Measurements from ENCODE around the gene MYO5A.

DNA sequence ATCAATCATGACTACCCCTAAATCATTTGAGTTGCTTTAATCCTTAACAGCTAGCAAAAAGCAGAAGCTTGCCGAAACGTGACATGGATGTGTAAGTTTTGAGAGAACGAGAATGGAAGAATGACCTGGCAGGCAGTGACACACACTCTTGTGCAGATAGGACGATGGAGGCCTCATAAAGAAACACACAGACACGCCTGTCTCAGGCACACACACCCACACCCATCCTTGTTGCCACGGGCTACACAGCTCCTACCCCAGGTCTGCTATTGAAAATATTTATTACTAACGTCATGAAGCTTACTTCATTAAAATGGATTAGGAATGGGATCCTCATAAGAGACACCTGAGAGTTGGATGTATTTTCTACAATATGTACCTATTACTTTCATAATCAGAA lies 241.6 kb downstream of the MYO5A start:
- TF ChIP-seq, protein P1, sequence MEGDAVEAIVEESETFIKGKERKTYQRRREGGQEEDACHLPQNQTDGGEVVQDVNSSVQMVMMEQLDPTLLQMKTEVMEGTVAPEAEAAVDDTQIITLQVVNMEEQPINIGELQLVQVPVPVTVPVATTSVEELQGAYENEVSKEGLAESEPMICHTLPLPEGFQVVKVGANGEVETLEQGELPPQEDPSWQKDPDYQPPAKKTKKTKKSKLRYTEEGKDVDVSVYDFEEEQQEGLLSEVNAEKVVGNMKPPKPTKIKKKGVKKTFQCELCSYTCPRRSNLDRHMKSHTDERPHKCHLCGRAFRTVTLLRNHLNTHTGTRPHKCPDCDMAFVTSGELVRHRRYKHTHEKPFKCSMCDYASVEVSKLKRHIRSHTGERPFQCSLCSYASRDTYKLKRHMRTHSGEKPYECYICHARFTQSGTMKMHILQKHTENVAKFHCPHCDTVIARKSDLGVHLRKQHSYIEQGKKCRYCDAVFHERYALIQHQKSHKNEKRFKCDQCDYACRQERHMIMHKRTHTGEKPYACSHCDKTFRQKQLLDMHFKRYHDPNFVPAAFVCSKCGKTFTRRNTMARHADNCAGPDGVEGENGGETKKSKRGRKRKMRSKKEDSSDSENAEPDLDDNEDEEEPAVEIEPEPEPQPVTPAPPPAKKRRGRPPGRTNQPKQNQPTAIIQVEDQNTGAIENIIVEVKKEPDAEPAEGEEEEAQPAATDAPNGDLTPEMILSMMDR (IDR thresholded peaks at IDR 0.05): no peak
- no peak for TF ChIP-seq POLR2A (IDR thresholded peaks at IDR 0.05)

Measured in Peyer's patch (tissue), 4 donors.